Middle frontal gyrus (tissue), 1 donor: ENCODE data around the gene PTPRN2.
"Not testable (repeated sequence)": the region's sequence is repeated elsewhere in the genome, so short reads cannot be mapped to it uniquely, and the experiment has no call there.

ENCODE experiments used
- DNase-seq: peaks from one replicate; pipeline ENCODE4 v3.0.0-alpha.2; 2015; ENCODE audit warnings: low spot score; ENCODE audit errors: extremely low spot score

Gene PTPRN2

DNA sequence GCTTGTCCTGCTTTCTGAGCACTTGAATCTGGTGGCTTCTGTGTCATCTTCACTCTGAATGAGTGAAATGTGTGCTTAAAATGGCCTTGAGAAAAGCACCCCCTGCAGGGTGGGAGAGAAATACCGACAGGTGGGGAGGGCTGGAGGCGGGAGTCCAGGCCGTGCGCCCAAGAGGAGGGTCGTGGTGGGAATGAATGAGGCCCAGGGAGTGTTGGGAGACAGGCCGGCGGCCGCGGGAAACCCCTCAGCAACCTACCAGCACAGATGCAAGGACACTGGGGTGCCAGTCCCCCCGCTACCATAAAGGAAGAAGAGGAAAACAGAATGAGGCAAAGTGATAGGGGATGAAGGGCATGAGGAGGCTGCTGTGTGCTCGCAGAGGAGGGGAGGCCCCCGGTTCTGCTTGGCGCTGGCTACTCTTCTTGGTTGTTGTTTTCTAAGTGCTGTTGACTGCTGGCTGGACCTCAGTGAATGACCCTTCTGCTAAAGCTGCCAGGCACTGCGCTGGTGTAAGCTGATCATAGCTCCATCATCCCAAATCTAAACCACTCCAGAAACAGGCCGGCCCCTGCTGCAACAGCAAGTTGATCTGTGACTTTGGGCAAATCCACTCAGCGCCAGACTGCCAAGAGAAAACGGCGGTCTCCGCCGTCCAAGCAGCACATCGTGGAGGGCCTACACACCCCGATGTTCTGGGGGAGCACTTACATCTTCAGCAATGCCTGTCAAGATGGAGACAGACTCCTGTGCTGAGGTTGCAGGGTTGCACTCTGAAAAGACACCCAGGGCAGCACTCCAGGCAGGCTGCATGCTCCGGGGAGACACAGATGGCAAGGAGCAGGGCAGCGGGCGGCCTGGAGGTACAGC, 872.3 kb downstream of the PTPRN2 start:
- DNase-seq, result no peak

DNA sequence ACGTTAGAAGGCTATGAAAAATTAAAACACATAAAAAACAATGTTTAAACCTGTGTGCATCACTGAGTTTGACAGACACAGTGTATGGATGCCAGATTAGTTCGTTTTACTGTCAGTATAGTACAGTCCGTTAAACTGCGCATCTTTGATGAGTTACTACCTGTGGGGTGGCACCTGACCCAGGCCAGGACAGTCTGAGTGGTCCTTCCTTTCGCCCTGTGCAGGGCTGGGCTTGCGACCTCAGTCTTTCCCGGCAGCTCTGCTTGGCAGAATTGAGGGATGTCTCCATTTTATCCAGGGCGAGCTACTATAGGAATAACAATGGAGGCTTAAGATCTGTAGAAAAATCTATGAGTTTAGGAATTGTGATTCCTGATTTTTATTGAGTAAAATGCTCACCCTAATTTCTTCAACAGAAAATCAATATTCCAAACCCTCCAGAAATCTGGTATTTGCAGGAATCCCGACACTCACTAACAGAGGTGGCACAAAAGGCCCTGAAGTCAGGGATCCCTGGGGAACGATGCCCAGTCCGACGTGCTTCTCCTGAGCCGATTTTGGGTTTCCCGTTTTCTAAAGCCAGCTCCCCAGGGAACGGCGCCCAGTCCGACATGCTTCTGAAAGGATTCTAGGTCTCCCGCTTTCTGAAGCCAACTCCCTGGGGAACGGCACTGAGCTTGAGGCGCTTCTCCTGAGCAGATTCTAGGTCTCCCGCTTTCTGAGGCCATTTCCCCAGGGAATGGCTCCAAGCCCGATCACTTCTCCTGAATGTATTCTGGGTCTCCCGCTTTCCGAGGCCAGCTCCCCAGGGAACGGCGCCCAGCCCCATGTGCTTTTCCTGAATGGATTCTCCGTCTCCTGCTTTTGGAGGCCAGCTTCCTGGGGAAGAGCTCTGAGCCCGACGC, 873.2 kb downstream of the PTPRN2 start:
- no peak for DNase-seq

DNA sequence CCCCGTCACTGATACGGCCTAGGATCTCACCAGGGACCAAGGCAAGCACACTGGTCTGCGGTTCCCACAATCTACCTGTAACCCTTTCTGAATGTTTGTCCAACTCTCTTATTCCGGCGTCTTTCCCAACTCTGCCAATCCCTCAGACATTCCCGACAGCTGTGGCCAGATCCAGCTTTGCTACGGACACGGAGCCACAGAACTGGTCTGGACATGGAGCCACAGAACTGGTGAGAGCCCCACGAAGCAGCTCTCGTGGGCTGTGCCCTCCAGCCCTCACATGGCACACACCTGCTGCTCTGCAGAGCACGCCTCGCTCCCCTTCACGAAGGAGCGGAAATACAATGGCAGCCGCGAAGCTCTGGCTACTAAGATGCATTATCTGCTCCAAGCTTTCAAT, 874.0 kb downstream of the PTPRN2 start:
- no peak for DNase-seq

DNA sequence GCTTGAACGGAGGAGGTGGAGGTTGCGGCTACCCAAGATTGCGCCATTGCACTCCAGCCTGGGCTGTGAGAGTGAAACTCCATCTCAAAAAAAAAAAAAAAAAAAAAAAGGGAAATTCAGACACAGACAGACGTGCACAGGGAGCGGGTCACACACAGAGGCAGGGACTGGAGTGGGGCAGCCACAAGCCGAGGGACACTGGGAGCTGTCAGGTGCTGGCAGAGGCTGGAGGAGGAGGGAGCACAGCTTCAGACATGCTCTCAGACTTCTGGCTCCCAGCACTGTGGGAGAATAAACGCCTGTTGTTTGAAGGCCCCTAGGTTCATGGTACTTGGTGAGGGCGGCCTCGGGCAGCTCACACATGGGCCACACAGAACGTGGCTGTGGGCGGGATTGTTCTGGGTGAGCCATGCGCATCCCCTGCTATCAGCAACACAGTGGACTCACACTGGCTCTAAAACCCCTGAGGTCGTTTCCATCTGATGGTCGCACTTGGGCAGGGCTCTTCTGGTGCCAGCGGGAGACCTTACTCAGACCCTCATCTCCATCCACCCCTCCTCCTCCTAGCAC, 874.9 kb downstream of the PTPRN2 start:
- no peak for DNase-seq

DNA sequence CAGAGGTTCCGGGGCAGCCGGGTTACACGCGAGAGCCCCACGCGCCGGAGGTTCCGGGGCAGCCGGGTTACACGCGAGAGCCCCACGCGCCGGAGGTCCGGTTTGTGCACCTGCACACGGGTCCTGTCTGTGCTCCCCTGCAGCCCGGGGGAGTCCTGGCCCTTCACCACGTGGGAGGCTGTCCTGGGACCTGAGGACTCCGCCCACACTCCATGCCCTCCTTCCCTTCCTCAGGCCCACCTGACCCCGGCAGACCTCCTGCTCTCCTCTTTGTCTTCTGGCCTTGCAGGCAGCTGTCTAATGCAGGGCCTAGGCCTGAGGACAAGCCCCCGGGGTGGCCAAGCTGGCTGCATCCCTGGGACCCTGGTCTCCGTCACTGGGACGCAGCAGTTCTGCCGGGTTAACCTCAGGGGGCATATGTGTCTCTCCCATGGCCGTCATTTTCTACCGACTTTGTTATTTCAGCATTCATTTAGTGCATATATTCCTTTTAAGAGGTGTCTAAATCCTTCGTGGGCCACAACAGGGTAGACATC, 876.2 kb downstream of the PTPRN2 start:
- DNase-seq, result no peak

DNA sequence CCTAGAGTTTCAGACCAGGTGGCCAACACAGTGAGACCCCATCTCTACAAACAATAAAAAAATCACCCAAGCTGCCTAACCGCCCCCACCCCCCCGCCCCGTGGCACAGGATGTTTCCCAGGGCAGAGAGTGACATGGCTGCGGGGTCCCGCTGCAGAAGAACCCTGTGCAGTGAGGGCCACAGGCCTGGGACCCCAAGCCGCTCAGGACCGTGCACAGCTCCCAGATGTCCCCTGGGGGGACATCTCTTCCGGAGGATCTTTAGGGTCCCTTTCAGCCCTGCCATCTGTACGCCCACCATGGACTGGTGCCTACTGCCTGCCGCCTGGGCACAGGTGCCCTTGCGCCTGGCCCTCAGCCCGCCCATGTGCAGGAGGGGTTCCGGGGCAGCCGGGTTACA, 877.2 kb downstream of the PTPRN2 start:
- no peak for DNase-seq

DNA sequence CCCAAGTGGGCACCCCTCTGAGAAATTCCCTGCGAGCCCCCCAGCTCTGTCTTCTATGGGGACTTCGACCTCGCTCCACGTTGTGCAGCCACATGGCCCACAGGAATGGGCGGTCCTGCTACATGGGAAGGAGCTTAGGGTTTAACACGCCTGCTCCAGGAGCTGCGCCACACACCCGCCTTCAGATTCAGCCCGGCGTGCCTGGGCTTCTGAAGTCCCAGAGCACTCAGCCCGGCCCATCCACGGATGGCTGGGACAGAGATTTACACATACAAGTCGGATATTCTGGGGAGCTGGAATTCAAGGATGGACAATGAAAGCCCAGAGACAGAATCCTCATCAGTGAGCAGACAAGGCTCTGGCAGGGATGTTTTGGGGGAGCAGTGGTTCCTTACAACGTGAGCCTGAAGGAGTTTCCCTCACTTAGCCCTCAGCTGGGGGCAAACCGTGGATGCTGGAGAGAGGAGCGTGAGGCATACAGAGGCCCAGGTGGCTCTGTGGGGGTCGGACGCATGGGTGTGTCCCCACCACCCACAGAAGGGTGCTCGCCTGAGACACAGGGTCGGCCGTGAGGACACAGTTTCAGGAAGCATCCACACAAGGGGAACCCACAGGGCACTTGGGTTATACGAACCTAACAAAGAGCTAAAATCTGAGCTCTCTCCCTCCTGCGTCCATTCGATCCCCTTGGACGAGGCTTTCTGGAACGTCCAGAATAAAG, 877.9 kb downstream of the PTPRN2 start:
- no peak for DNase-seq

DNA sequence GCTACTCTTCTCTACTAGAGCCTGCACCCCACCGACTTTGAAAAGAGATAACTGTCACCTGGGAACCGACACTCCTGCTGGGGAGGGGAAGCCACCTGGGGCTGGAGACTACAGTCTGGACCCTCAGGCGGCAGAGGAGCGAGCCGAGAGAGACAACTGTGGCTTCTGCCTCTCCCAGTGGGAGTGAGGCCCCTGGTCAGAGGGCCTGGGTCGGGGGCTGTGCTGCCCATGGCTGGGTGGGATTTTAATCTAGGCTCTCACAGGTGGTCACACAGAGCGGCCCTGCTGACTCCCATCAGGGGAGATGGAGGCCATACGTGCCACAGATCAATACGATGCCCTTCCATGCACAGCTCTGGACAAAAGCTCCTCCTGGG, 878.7 kb downstream of the PTPRN2 start:
- DNase-seq, result no peak

DNA sequence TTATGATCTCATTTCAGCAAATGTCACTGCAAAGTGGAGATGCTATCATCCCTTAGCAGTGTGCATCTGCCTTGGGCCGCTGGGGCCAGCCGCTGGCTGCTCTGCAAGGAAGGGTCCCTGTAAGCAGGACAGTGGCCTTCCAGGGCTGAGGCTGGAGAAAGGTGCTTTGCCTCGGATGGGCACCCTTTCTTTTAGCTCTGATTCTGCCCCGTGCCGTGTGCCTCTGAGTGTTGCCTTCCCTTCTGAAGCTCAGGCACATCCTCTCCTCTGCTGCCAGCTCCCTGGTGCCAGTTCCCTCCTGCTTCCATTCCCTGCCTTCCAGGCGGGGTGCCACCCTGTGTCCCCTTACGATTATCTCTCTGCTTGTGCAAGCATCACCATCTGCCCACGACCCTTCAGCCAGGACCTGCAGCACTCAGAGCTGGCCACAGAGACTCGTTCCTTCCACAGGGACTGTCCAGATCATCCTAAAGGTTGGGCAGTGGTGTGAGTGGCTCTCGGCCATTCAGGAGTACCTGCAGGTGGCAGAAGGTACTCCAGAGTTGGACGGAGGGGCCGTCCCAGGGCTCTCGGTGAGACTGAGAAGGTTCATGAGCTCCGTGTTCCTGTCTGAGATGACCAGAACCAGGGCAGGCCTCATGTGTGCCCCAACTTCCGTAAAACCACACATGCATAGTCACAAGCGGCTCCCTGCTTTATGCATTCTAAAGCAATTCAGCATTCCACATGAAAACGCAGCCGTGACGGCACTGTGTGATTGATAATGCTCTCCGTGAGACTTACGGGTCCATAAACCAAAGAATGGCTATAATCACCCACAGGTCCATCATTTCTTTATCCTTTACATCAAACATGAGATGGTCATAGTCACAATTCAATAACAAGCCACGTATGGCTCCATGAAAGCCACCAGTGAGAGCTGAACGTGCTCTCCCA, 879.4 kb downstream of the PTPRN2 start:
- DNase-seq, result no peak

DNA sequence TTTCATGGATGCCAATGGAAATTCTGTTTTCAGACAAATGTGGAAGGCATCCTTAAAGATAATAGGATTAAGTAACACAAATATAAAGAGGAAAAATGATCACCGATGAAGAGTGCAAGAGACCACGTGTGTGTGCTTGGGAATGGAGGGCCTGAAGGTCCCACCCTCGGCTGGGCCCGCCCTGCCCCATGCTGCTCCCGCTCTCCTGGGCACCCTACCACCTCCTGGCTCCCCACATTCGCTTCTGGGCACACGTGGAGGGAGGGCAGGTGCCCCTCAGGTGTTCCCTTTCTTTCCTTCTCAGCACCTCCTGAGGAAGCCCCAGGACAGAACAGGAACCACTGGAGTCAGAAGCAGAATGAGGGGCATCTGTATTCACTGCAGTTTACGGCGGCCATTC, 883.3 kb downstream of the PTPRN2 start:
- no peak for DNase-seq

DNA sequence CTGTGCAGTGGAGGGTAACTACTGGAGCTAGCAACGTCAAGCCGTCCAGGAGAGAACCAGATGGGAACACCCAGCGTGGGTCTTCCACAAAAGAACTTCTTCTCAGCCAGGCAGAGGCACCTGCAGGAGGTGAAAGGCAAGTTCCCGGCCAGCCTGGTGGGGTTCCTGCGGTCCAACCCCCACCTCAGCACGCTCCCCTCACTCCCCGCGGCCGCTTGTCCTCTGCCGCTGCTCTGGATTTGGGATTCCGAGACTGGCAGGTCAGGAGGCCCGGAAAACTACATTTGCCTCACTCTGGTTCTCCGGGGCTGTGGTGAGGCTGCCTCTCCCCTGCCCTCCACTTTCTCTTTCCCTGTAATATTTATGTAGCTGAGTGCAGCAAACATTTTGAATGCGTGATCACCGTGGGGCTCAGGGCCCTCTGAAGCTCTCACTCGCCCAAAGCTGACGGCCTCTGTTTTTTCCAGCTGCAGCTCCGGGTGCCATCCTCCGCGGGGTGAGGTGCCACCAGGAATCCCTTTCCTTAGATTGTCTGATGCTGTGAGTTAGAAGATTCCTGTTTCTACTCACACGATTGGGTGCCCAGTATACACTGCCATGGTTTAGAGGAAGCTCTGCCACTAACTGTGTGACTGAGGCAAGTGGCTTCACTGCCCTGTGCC, 884.0 kb downstream of the PTPRN2 start:
- DNase-seq, result no peak

DNA sequence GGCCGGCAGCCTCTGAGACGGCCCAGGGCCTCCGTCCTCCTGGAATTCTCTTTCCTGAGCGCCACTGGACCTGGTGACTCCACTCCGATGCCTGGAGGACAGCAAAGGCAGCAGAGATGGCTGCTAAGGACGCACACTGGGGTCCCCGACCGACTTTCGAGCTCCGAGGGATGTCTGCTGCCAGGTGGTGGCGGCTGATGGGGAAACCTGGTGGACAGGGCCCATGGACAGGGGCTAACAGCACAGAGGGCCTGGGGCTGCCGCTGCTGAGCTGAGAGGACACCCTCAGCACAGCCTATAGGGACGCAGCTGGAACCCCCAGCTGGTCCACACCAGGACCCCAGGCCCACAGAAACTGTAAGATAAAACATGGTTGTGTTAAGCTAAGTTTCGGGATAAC, 884.5 kb downstream of the PTPRN2 start:
- DNase-seq, result no peak

DNA sequence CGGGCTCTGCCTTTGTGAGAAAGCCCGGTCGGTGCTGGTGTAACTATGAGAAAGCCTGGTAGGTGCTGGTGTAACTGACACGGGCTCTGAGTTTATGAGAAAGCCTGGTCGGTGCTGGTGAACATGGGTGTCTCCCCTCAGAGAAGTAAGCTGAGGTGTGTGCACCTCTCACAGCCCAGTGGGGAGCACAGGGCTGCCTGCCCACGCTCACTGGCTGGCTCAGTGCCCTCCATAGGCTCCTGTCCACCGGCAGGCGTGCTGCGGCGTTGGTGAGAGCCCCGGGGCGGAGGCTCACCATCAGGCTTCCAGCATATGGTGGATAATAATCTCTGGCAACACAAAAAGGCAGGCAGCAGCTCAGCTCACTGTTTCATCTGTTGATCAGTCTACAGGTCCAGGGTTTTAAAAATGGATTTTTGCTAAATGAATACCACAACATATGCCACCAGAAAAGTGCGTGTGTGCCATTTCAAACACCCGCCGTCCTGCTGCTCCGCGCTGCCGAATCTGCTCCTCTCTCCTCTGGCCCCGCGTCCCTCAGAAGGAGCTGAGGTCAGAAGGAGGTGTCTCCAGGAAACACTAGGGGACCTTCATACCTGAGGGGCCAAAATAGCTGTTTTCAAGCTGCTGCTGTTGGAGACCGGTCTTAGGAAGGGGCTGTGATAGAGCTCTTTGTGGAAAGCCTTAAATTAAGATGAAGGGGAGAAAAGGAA, 885.2 kb downstream of the PTPRN2 start:
- DNase-seq, result no peak

DNA sequence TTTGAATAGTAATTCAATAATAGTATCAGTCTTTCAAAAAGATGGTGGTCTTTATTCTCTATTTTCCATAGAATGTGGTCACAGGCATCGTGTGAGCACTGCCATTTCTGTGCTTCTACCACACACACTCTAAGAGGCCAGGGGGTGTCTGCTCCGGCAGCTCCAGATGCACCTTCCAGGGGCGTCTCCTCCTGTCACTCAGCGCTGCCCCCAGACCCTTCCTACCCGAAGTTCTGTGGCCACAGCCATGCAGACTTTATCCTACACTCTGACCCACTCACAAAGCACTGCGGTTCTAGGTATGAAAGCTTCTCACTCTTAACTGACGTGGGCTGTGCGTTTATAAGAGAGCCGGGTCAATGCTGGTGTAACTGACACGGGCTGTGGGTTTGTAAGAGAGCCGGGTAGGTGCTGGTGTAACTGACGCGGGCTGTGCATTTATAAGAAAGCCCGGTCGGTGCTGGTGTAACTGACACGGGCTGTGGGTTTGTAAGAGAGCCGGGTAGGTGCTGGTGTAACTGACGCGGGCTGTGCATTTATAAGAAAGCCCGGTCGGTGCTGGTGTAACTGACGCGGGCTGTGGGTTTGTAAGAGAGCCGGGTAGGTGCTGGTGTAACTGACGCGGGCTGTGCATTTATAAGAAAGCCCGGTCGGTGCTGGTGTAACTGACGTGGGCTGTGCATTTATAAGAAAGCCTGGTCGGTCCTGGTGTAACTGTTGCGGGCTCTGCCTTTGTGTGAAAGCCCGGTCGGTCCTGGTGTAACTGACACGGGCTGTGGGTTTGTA, 886.0 kb downstream of the PTPRN2 start:
- DNase-seq, result not testable (repeated sequence)

DNA sequence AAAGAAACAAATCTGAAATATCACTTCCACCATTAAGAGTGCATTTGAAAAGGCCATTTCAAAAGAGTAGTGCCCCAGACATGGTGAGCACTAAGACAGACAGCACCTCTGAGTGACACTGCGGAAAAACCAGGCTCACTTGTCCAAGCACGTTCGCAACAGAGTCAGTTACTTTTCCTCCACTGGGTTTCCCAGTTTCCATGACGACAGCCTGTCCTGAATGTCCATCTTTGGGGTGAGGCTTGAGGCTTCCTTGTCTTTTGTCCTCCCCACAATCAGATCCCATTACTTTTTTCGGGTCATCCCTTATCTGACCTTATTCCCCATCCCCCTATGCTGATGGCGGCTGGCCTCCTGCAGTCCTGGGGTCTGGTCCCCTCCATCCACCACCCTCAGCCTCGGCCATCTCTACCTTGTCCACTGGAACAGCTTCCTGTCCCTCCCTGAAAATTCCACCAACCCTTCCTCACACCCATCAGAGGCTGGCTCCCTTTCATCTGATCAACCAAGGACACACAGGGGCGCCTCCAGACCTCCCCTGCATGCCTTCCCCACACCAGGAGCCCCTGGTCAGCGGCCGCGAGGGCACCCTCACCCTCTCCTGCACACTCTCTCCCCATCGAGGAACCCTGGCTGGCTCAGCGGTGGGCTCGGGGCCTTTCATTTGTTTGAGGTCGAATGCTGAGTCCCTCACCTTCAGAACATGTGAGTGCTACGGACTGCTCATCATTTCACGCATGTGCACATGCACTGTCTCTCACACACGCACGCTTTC, 887.2 kb downstream of the PTPRN2 start:
- DNase-seq, result no peak

DNA sequence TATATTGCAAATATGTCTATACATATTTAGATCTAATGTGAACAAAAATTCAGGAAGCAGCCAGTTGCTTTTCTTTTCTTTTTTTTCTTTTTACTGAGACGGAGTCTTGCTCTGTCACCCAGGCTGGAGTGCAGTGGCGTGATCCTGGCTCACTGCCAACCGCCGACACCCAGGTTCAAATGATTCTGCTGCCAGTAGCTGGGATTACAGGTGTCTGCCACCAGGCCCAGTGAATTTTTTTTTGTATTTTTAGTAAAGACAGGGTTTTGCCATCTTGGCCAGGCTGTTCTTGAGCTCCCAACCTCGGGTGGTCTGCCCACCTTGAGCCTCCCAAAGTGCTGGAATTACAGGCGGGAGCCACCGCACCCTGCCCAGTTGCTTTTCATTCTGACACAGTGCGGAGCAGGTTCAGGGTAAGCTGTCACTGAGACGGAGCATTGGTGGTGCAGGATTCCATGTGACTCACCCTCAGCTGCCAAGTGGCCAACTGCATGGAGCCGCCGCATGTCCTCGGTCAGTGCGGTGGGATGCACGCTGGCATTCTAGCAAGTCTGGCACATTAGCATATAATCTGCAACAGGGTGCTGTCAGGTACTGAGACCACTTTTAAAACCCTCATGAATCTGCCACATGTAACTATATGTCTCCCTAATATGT, 888.1 kb downstream of the PTPRN2 start:
- DNase-seq, result no peak

DNA sequence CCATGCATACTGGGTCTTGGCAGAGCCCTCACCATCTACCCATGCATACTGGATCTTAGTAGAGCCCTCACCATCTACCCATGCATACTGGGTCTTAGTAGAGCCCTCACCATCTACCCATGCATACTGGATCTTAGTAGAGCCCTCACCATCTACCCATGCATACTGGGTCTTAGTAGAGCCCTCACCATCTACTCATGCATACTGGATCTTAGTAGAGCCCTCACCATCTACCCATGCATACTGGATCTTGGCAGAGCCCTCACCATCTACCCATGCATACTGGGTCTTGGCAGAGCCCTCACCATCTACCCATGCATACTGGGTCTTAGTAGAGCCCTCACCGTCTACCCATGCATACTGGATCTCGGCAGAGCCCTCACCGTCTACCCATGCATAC, 890.3 kb downstream of the PTPRN2 start:
- DNase-seq, result not testable (repeated sequence)
